AG09309 (cell line): ENCODE data around the gene UBQLN3.

ENCODE experiments used
- DNase-seq: peaks from one replicate; pipeline ENCODE4 v3.0.0-alpha.2; 2010; ENCODE audit warnings: low read depth
- H3K4me3 ChIP-seq: 2 replicates; pipeline ENCODE4 v1.5.1; 2011; ENCODE audit warnings: mild to moderate bottlenecking, low read depth, low read length, moderate library complexity; ENCODE audit not compliant: control insufficient read depth
- TF ChIP-seq, protein P1 (sequence below): IDR thresholded peaks from 2 replicates; pipeline ENCODE4 v1.5.1; 2011; ENCODE audit warnings: mild to moderate bottlenecking, low read depth, low read length, inconsistent platforms; ENCODE audit not compliant: insufficient read depth, control insufficient read depth; ENCODE audit errors: missing control alignments

UBQLN3 gene

DNA sequence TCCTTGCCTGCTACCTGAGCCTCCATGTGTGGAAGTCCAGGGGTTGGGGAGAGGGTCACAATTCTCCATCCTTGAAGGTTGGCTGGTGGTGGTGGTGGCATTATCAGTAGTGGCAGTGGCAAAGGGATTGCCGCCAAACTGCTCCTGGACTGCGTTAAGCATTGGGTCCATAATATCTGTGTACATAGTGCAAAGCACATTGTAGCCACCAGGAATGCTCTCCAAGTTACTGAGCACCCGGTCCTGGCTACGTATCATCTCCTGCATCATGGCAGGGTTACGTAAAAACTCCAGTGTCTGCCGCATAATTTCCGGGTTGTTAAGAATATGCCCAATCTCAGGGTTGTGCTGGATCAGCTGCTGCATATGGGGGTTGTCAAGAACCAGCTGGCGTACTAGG is 1.2 kb downstream of the UBQLN3 start:
- DNase-seq = no peak
- no peak overlapping the region for H3K4me3 ChIP-seq
- TF ChIP-seq, protein P1, sequence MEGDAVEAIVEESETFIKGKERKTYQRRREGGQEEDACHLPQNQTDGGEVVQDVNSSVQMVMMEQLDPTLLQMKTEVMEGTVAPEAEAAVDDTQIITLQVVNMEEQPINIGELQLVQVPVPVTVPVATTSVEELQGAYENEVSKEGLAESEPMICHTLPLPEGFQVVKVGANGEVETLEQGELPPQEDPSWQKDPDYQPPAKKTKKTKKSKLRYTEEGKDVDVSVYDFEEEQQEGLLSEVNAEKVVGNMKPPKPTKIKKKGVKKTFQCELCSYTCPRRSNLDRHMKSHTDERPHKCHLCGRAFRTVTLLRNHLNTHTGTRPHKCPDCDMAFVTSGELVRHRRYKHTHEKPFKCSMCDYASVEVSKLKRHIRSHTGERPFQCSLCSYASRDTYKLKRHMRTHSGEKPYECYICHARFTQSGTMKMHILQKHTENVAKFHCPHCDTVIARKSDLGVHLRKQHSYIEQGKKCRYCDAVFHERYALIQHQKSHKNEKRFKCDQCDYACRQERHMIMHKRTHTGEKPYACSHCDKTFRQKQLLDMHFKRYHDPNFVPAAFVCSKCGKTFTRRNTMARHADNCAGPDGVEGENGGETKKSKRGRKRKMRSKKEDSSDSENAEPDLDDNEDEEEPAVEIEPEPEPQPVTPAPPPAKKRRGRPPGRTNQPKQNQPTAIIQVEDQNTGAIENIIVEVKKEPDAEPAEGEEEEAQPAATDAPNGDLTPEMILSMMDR = no peak

- H3K4me3 ChIP-seq = no peak overlapping the region
- DNase-seq = no peak
- TF ChIP-seq, protein P1 = no peak
Observed at GRCh38 chr11:5507933-5508305, 1.8 kb downstream of the UBQLN3 start.

GRCh38 chr11:5507177-5507932 is 2.4 kb downstream of the UBQLN3 start:
- DNase-seq = no peak
- no peak overlapping the region for H3K4me3 ChIP-seq
- TF ChIP-seq, protein P1 = no peak

- TF ChIP-seq, protein P1 = no peak
- no peak overlapping the region for H3K4me3 ChIP-seq
- no peak for DNase-seq
Observed at GRCh38 chr11:5505363-5506048, 4.3 kb downstream of the UBQLN3 start.

DNA sequence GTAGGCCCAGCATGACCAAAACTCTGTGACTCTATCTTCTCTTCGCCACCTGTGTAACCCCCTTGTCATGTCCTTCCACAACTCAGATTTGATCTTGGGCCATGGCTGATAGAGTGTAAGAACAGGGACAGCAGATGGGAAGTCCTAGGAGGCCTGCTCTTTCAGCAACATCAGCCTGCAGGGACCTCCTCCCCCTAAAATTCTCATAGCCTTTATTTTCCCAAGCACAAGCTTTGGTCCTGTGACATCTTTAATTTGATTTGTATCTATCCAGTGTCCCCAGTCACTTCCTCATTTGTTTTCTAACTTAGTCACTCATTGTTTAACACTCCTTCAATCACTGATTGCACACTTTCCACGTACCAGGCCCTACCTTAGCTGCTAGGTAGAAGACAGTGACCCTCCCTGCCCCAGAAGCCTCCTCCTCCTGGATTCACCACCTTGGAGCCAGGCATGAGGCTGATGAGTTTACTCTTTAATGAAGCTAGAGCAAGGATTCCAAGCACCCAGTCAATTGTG is 5.3 kb downstream of the UBQLN3 start:
- H3K4me3 ChIP-seq = no peak overlapping the region
- TF ChIP-seq, protein P1 = no peak
- DNase-seq = no peak

DNA sequence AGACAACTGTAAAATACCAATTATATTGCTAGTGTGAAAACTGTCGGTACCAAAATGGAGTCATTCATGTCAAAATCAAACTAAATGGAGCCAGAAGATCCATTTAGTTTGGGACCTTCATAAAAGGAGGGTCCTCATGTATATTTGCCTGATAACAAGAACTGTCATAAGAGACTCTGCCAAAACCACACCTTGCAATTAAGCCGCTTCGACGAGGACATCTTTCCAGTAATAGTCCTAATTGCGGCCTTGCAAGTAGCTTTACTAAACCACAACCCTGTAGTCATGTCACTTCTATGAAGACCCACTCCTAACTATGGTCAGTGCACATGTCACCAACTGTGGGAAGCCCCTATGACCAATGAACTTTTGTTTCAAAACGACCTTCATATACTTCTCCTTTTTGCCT is 9.4 kb downstream of the UBQLN3 start:
- no peak overlapping the region for H3K4me3 ChIP-seq
- DNase-seq = no peak
- TF ChIP-seq, protein P1 = no peak
